Nephron (organoid): ENCODE measurements around the gene ZAR1L.

Experiments used
- H3K27ac Mint-ChIP-seq, 3 experiments: 2 replicates each; pipeline ENCODE4 v1.8.0; 2020; ENCODE audit warnings: mixed read lengths in 3 of 3, mild to moderate bottlenecking in 2 of 3, moderate library complexity in 1 of 3
- H3K27me3 Mint-ChIP-seq: 2 replicates; pipeline ENCODE4 v1.8.0; 2021; ENCODE audit warnings: low read depth, mild to moderate bottlenecking, moderate library complexity, mixed read lengths
- H3K36me3 Mint-ChIP-seq: 2 replicates; pipeline ENCODE4 v1.8.0; 2020; ENCODE audit warnings: low read depth, mixed read lengths
- H3K4me1 Mint-ChIP-seq: 2 replicates; pipeline ENCODE4 v1.8.0; 2020; ENCODE audit warnings: mixed read lengths
- H3K4me3 Mint-ChIP-seq, 3 experiments: 2 replicates each; pipeline ENCODE4 v1.8.0; 2020; ENCODE audit warnings: mild to moderate bottlenecking in 3 of 3, mixed read lengths in 3 of 3, moderate library complexity in 2 of 3
- H3K9me3 Mint-ChIP-seq: 2 replicates; pipeline ENCODE4 v1.8.0; 2020; ENCODE audit warnings: mixed read lengths
- CTCF ChIP-seq, 3 experiments: fragments of 200-600 bp; sonication (generic); IDR thresholded peaks; one replicate each; pipeline ENCODE4 v1.5.0; 2021; ENCODE audit warnings: antibody characterized with exemption in 3 of 3; ENCODE audit not compliant: unreplicated experiment in 3 of 3

The ZAR1L gene

GRCh38 chr13:32316501-32316900 is 1.3 kb upstream of the ZAR1L start:
- H3K4me3 Mint-ChIP-seq, result peak overlapping the region; percentile 97 to 98 (median 97)
- no peaks in the 10 kb centered on the region for H3K9me3 Mint-ChIP-seq
- peaks cover 3% of the 10 kb centered on the region for H3K36me3 Mint-ChIP-seq
- no peaks in the 10 kb centered on the region for H3K4me1 Mint-ChIP-seq
- H3K27ac Mint-ChIP-seq, result peak overlapping the region in 1 of 3 experiments; percentile 99
- no peaks in the 10 kb centered on the region for H3K27me3 Mint-ChIP-seq
- TF ChIP-seq CTCF (IDR thresholded peaks at IDR 0.05; ENCODE audit: unreplicated experiment in 3 of 3), result no peak

- Mint-ChIP-seq H3K27me3 (no peaks in the 10 kb centered on the region), H3K4me1 (no peaks in the 10 kb centered on the region), H3K27ac (peak overlapping the region; percentile 98 to 99 (median 99)), H3K4me3 (peak overlapping the region; percentile 97 to 98 (median 97)), H3K9me3 (no peaks in the 10 kb centered on the region), H3K36me3 (peaks cover 3% of the 10 kb centered on the region)
- no peak for TF ChIP-seq CTCF (IDR thresholded peaks at IDR 0.05; ENCODE audit: unreplicated experiment in 3 of 3)
These were observed 821 bp upstream of the ZAR1L start for GRCh38 chr13:32316028-32316339.

GRCh38 chr13:32314271-32315237 is 609 bp downstream of the ZAR1L start:
- Mint-ChIP-seq H3K9me3 (no peaks in the 10 kb centered on the region), H3K27me3 (no peaks in the 10 kb centered on the region), H3K4me3 (peak overlapping the region; percentile 97 to 98 (median 97)), H3K36me3 (no peaks in the 10 kb centered on the region), H3K27ac (peak overlapping the region; percentile 98 to 99 (median 99)), H3K4me1 (no peaks in the 10 kb centered on the region)
- TF ChIP-seq CTCF (IDR thresholded peaks at IDR 0.05; ENCODE audit: unreplicated experiment in 3 of 3), result no peak

- no peak for TF ChIP-seq CTCF (IDR thresholded peaks at IDR 0.05; ENCODE audit: unreplicated experiment in 3 of 3)
- H3K4me3 Mint-ChIP-seq, result no peak overlapping the region
- no peaks in the 10 kb centered on the region for H3K9me3 Mint-ChIP-seq
- H3K27me3 Mint-ChIP-seq, result no peaks in the 10 kb centered on the region
- no peaks in the 10 kb centered on the region for H3K36me3 Mint-ChIP-seq
- no peak overlapping the region for H3K27ac Mint-ChIP-seq
- H3K4me1 Mint-ChIP-seq, result no peaks in the 10 kb centered on the region
These were observed 3.8 kb downstream of the ZAR1L start for GRCh38 chr13:32311188-32311897.

- H3K27ac Mint-ChIP-seq, result peak overlapping the region in 1 of 3 experiments; percentile 81
- peak; percentile 69 to 74 (median 73) for TF ChIP-seq CTCF (IDR thresholded peaks at IDR 0.05; ENCODE audit: unreplicated experiment in 3 of 3)
- no peaks in the 10 kb centered on the region for H3K4me1 Mint-ChIP-seq
- H3K9me3 Mint-ChIP-seq, result no peaks in the 10 kb centered on the region
- no peaks in the 10 kb centered on the region for H3K27me3 Mint-ChIP-seq
- no peaks in the 10 kb centered on the region for H3K36me3 Mint-ChIP-seq
- H3K4me3 Mint-ChIP-seq, result no peak overlapping the region
These were observed 4.9 kb downstream of the ZAR1L start for GRCh38 chr13:32310134-32310706.
